ENCODE results near the gene KCNMA1.

KCNMA1 gene

DNA sequence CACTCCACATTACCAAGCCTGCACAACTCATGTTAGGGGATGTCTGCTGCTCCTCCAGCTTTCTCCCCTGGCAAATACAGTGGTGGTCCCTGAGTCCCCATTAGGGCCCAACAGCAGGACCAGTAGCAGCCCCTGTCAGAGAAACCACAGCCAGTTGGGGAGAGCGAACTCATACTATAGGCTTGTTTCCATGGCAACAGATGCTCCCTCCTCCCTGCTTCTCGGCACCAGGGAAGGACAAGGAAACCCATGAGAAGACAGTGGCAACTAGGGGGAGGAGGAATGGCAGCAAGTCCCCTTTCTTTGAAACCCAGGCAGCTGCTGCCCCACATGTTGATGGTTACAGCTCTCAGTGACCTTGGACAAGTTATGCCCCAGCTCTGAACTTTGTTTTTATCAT is 326.4 kb downstream of the KCNMA1 start:
- no peak overlapping the region for H3K4me2 ChIP-seq (ENCODE audit: low read length)
- H3K9me3 ChIP-seq (ENCODE audit: control insufficient read depth, low read length): no peaks in the 10 kb centered on the region
- no peaks in the 10 kb centered on the region for H3K36me3 ChIP-seq (ENCODE audit: control insufficient read depth, insufficient read depth, low read length)
- H3K79me2 ChIP-seq: no peaks in the 10 kb centered on the region
- no peak overlapping the region for H3K27ac ChIP-seq
- no peak overlapping the region for H3K4me3 ChIP-seq (ENCODE audit: low read depth, low read length)
- no peak overlapping the region for H3K9ac ChIP-seq
- no peaks in the 10 kb centered on the region for H3K4me1 ChIP-seq
- H2AFZ ChIP-seq: no peak overlapping the region
- H3K27me3 ChIP-seq (ENCODE audit: control insufficient read depth, insufficient read depth, low read length): no peaks in the 10 kb centered on the region
- TF ChIP-seq CTCF (IDR thresholded peaks at IDR 0.05): no peak

DNA sequence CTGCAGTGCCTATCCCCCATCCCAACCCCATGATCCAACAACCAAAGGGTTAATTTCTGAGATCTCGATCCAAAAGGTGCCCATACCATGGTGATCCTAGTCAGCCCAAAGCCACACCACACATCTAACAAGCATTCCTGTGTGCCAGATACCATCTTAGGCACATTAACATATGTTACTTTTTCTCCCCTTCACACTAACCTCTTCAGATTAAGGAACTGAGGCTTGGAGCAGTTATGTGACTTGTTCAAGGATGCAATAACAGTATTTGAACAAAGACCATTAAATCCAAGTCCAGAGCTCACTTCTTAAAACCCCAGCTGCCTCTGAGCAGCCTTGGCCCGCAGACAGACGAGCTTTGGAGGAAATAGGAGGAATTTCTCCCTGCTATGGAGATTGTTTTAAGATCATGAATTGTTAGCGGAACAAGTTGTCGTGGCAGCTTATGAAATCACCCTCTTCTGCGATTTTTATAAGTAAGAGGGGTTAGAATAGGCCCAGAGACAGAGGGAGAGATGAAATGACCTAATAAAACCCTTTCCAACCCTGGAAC is 327.2 kb downstream of the KCNMA1 start:
- H3K36me3 ChIP-seq (ENCODE audit: control insufficient read depth, insufficient read depth, low read length): no peaks in the 10 kb centered on the region
- H3K4me2 ChIP-seq (ENCODE audit: low read length): no peak overlapping the region
- no peaks in the 10 kb centered on the region for H3K27me3 ChIP-seq (ENCODE audit: control insufficient read depth, insufficient read depth, low read length)
- H3K4me1 ChIP-seq: no peaks in the 10 kb centered on the region
- TF ChIP-seq CTCF (IDR thresholded peaks at IDR 0.05): no peak
- H3K27ac ChIP-seq: no peak overlapping the region
- no peaks in the 10 kb centered on the region for H3K79me2 ChIP-seq
- no peaks in the 10 kb centered on the region for H3K9me3 ChIP-seq (ENCODE audit: control insufficient read depth, low read length)
- H2AFZ ChIP-seq: no peak overlapping the region
- no peak overlapping the region for H3K9ac ChIP-seq
- no peak overlapping the region for H3K4me3 ChIP-seq (ENCODE audit: low read depth, low read length)

GRCh38 chr10:77309509-77309908 is 328.1 kb downstream of the KCNMA1 start:
- Histone ChIP-seq H3K4me1 (no peaks in the 10 kb centered on the region), H3K27ac (no peak overlapping the region), H3K27me3 (ENCODE audit: control insufficient read depth, insufficient read depth, low read length) (no peaks in the 10 kb centered on the region), H3K79me2 (no peaks in the 10 kb centered on the region), H3K4me2 (ENCODE audit: low read length) (no peak overlapping the region), H2AFZ (no peak overlapping the region), H3K4me3 (ENCODE audit: low read depth, low read length) (no peak overlapping the region), H3K9ac (no peak overlapping the region), H3K9me3 (ENCODE audit: control insufficient read depth, low read length) (no peaks in the 10 kb centered on the region), H3K36me3 (ENCODE audit: control insufficient read depth, insufficient read depth, low read length) (no peaks in the 10 kb centered on the region)
- no peak for TF ChIP-seq CTCF (IDR thresholded peaks at IDR 0.05)

- H3K27me3 ChIP-seq (ENCODE audit: control insufficient read depth, insufficient read depth, low read length): no peaks in the 10 kb centered on the region
- no peak overlapping the region for H2AFZ ChIP-seq
- H3K79me2 ChIP-seq: no peaks in the 10 kb centered on the region
- no peaks in the 10 kb centered on the region for H3K4me1 ChIP-seq
- H3K9me3 ChIP-seq (ENCODE audit: control insufficient read depth, low read length): no peaks in the 10 kb centered on the region
- no peak overlapping the region for H3K4me2 ChIP-seq (ENCODE audit: low read length)
- no peak overlapping the region for H3K27ac ChIP-seq
- no peak for TF ChIP-seq CTCF (IDR thresholded peaks at IDR 0.05)
- no peak overlapping the region for H3K9ac ChIP-seq
- H3K4me3 ChIP-seq (ENCODE audit: low read depth, low read length): no peak overlapping the region
- no peaks in the 10 kb centered on the region for H3K36me3 ChIP-seq (ENCODE audit: control insufficient read depth, insufficient read depth, low read length)
Observed at GRCh38 chr10:77309092-77309491, 328.5 kb downstream of the KCNMA1 start.

DNA sequence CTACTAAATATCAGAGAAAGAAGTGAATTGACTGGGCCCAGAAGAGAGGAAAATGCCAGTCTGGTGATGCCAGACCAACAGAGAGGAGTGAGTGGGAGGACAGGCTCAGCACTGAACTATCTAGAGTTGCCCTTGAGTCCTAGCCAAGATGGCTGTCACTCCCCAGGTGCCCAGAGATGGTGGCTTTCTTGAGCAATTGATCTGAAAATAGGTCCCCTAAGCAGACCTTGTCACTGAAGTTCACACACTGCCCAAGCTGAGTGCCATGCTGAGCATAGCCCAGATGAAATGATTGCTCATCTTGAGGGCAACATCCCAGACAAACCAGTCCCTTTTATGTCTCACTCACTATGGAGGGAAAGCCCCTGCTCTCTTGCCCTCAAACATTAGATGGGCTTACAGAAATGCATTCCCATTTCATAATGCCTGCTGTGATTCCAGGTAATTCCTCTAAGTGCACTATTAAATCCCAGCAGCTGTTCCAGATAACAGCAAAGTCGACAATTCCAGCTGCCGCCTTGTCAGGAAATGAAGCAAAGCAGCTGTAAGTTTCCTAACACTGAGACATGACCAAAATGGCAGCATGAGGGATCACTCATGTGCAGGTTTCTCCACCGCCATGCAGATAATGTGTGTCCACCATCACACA is 329.4 kb downstream of the KCNMA1 start:
- Histone ChIP-seq H3K4me1 (no peaks in the 10 kb centered on the region), H2AFZ (no peak overlapping the region), H3K27ac (no peak overlapping the region), H3K9me3 (ENCODE audit: control insufficient read depth, low read length) (no peaks in the 10 kb centered on the region), H3K27me3 (ENCODE audit: control insufficient read depth, insufficient read depth, low read length) (no peaks in the 10 kb centered on the region), H3K4me3 (ENCODE audit: low read depth, low read length) (no peak overlapping the region), H3K9ac (no peak overlapping the region), H3K36me3 (ENCODE audit: control insufficient read depth, insufficient read depth, low read length) (no peaks in the 10 kb centered on the region), H3K4me2 (ENCODE audit: low read length) (no peak overlapping the region), H3K79me2 (no peaks in the 10 kb centered on the region)
- no peak for TF ChIP-seq CTCF (IDR thresholded peaks at IDR 0.05)

All from parathyroid adenoma (tissue), 2 donors.